ENCODE data around the gene NDEL1. TPM values are rescaled to one million over a fixed set of nuclear protein-coding genes. Genes with fewer than 3 reads are reported as not detected.

NDEL1 gene
- total and polyA plus RNA-seq, 4 donors: 25.2 to 101 (median 55.5) TPM

DNA sequence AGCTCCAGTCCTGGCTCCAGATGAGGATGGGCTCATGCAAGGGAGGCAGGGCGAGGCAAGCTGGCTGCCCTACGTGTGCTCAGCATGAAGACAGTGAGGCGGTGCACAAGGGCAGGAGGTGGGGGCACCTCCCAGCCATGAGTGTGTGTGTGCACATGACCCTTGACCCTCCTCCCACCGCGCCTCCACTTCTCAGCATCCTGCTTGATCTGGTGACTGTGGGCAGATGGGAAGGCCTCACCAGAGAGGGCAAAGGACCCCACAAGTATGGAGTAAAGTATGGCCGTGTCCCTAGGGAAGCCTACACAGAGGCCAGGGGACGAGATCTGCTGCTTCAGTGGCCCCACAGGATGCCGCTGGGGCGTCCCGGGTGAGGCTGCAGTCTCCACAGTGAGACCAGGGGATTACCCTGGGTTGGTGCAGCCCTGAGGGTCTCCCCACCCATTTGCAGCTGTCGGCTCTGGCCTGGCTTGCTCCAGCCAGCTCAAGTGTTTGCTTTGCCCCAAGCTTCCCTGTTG lies 30.1 kb upstream of the NDEL1 start:
- H3K9me3 ChIP-seq (ENCODE audit: control insufficient read depth in 4 of 4, insufficient read depth in 3 of 4, low read length in 3 of 4): no peaks in the 10 kb centered on the region
- WGBS, 2 donors: 82 to 86% methylated on average over 11 of the region's 11 CpGs
- no peak overlapping the region for H3K27ac ChIP-seq (ENCODE audit: low read depth in 1 of 2, low read length in 1 of 2)
- H3K9ac ChIP-seq (ENCODE audit: insufficient read depth in 1 of 2, low read length in 2 of 2): no peak overlapping the region
- no peaks in the 10 kb centered on the region for H3K36me3 ChIP-seq (ENCODE audit: control insufficient read depth in 4 of 4, insufficient read depth in 4 of 4, low read length in 4 of 4)
- peaks cover 0 to 2% (median 0%) of the 10 kb centered on the region in 5 donors for H3K4me1 ChIP-seq (ENCODE audit: control insufficient read depth in 5 of 5, insufficient read depth in 5 of 5, low read length in 5 of 5)
- DNase-seq: no peak
- no peaks in the 10 kb centered on the region for H3K27me3 ChIP-seq (ENCODE audit: control insufficient read depth in 3 of 3, insufficient read depth in 3 of 3, low read length in 2 of 3)
- no peak for ATAC-seq (ENCODE audit: insufficient read depth, low FRiP score)
- TF ChIP-seq, protein P1, sequence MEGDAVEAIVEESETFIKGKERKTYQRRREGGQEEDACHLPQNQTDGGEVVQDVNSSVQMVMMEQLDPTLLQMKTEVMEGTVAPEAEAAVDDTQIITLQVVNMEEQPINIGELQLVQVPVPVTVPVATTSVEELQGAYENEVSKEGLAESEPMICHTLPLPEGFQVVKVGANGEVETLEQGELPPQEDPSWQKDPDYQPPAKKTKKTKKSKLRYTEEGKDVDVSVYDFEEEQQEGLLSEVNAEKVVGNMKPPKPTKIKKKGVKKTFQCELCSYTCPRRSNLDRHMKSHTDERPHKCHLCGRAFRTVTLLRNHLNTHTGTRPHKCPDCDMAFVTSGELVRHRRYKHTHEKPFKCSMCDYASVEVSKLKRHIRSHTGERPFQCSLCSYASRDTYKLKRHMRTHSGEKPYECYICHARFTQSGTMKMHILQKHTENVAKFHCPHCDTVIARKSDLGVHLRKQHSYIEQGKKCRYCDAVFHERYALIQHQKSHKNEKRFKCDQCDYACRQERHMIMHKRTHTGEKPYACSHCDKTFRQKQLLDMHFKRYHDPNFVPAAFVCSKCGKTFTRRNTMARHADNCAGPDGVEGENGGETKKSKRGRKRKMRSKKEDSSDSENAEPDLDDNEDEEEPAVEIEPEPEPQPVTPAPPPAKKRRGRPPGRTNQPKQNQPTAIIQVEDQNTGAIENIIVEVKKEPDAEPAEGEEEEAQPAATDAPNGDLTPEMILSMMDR (IDR thresholded peaks at IDR 0.05; ENCODE audit: control extremely low read depth, extremely low read depth): no peak
- H3K4me3 ChIP-seq: no peak overlapping the region

DNA sequence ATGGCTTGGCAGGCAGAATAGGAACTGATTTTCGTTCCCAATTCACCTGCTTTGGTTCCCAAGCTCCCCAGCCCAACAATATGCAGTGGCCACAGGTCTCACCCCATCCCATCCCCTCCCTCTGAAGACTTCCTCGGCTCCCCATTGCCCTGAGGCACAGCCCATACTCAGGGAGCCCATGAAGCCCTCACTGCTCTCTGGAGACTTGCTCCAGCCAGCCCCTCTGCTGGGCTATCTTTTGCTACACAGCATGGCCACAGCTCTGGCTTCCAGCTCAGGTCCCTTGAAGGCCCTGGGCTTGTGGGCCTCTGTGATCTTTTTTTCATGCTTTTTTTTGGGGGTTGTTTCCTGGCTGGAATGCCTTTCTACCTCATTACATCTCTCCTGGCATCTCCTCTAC lies 29.5 kb upstream of the NDEL1 start:
- 74 to 79% methylated on average over 2 of the region's 2 CpGs for WGBS, 2 donors
- no peaks in the 10 kb centered on the region for H3K27me3 ChIP-seq (ENCODE audit: control insufficient read depth in 3 of 3, insufficient read depth in 3 of 3, low read length in 2 of 3)
- peaks cover 0 to 2% (median 0%) of the 10 kb centered on the region in 5 donors for H3K4me1 ChIP-seq (ENCODE audit: control insufficient read depth in 5 of 5, insufficient read depth in 5 of 5, low read length in 5 of 5)
- TF ChIP-seq, protein P1 (IDR thresholded peaks at IDR 0.05; ENCODE audit: control extremely low read depth, extremely low read depth): no peak
- H3K27ac ChIP-seq (ENCODE audit: low read depth in 1 of 2, low read length in 1 of 2): no peak overlapping the region
- no peak for ATAC-seq (ENCODE audit: insufficient read depth, low FRiP score)
- DNase-seq: no peak
- H3K4me3 ChIP-seq: no peak overlapping the region
- no peaks in the 10 kb centered on the region for H3K36me3 ChIP-seq (ENCODE audit: control insufficient read depth in 4 of 4, insufficient read depth in 4 of 4, low read length in 4 of 4)
- no peak overlapping the region for H3K9ac ChIP-seq (ENCODE audit: insufficient read depth in 1 of 2, low read length in 2 of 2)
- no peaks in the 10 kb centered on the region for H3K9me3 ChIP-seq (ENCODE audit: control insufficient read depth in 4 of 4, insufficient read depth in 3 of 4, low read length in 3 of 4)

DNA sequence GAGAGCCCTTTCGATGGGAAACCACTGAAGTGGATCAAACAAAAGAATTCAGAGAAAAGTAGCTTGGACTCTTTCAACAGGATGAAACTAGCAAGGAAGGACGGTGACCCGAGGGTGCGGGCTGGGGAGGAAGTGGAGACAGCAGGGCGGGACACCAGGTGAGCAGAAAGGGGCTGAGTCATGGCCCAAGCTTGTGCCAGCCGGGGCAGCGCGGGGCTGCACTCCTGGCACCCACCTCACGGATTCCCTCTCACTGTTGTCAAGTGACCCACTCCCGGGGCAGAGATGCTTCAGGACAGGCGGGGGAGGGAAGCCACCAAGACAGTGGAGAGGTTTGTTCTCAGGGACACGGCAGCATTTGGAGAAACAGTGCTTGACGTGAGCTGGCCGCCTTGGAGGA lies 27.3 kb upstream of the NDEL1 start:
- Histone ChIP-seq H3K4me3 (no peak overlapping the region), H3K9me3 (ENCODE audit: control insufficient read depth in 4 of 4, insufficient read depth in 3 of 4, low read length in 3 of 4) (no peaks in the 10 kb centered on the region), H3K27me3 (ENCODE audit: control insufficient read depth in 3 of 3, insufficient read depth in 3 of 3, low read length in 2 of 3) (no peaks in the 10 kb centered on the region), H3K36me3 (ENCODE audit: control insufficient read depth in 4 of 4, insufficient read depth in 4 of 4, low read length in 4 of 4) (no peaks in the 10 kb centered on the region), H3K4me1 (ENCODE audit: control insufficient read depth in 5 of 5, insufficient read depth in 5 of 5, low read length in 5 of 5) (no peaks in the 10 kb centered on the region), H3K9ac (ENCODE audit: insufficient read depth in 1 of 2, low read length in 2 of 2) (no peak overlapping the region), H3K27ac (ENCODE audit: low read depth in 1 of 2, low read length in 1 of 2) (no peak overlapping the region)
- TF ChIP-seq, protein P1 (IDR thresholded peaks at IDR 0.05; ENCODE audit: control extremely low read depth, extremely low read depth): no peak
- DNase-seq: no peak
- ATAC-seq (ENCODE audit: insufficient read depth, low FRiP score): no peak
- WGBS, 2 donors: 47 to 57% methylated on average over 14 of the region's 14 CpGs
